ENCODE data around the gene PLEKHM3. TPM values are rescaled to one million over a fixed set of nuclear protein-coding genes. Genes with fewer than 3 reads are reported as not detected.
"Not testable (repeated sequence)": the region's sequence is repeated elsewhere in the genome, so short reads cannot be mapped to it uniquely, and the experiment has no call there.

The PLEKHM3 gene
- total RNA-seq, 1 donor from 2014 or later: 50.7 TPM

GRCh38 chr2:207823865-207824264 lies 201.5 kb downstream of the PLEKHM3 start:
- DNase-seq: no peak

GRCh38 chr2:207819839-207820784 lies 205.2 kb downstream of the PLEKHM3 start:
- DNase-seq: no peak

DNA sequence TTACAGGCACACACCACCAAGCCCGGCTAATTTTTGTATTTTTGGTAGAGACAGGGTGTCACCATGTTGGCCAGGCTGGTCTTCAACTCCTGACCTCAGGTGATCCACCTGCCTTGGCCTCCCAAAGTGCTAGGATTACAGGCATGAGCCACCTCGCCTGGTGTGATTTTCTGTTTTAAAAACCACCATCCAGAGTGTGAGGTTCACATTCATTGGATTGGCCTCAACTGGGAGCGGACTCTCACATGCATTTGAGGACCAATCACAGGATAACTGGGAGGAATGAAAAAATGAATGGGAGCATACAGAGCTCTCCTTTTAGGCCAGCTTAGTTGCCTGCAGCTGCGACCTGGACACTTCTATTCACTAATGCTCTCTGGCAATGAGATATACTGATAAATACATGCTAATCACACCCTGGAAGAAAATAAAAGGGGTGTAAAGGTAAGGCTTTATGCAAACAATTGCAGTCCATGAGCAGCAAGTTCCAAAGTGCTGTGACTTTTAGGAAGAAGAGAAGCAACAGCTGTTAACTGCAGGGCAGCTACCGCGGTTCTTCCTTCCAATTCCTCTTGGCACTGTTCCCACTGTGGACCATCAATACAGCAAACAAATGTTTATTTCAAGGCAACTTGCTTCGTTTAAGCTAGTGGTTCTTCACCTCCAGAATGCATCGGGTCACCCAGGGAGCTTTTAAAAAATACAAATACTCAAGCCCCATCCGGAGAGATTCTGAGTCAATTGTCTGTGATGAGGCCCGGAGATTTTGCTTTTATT lies 206.1 kb downstream of the PLEKHM3 start:
- no peak for DNase-seq

GRCh38 chr2:207816546-207816945 lies 208.8 kb downstream of the PLEKHM3 start:
- no peak for DNase-seq

DNA sequence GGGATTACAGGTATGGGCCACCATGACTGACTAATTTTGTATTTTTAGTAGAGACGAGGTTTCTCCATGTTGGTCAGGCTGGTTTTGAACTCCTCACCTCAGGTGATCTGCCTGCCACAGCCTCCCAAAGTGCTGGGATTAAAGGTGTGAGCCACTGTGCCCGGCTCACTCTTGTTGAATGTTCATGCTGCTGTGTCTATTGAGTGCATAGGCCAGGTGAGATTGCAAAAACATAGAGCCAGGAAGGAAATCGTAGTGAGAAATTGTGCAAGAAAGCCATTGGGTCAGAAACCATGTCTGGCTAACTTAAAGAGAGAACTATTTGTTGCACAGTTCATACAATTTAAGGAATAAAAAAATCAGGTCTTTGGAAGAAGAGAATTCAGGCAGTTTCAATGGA lies 210.1 kb downstream of the PLEKHM3 start:
- no peak for DNase-seq

GRCh38 chr2:207813942-207814341 lies 211.4 kb downstream of the PLEKHM3 start:
- DNase-seq: no peak

DNA sequence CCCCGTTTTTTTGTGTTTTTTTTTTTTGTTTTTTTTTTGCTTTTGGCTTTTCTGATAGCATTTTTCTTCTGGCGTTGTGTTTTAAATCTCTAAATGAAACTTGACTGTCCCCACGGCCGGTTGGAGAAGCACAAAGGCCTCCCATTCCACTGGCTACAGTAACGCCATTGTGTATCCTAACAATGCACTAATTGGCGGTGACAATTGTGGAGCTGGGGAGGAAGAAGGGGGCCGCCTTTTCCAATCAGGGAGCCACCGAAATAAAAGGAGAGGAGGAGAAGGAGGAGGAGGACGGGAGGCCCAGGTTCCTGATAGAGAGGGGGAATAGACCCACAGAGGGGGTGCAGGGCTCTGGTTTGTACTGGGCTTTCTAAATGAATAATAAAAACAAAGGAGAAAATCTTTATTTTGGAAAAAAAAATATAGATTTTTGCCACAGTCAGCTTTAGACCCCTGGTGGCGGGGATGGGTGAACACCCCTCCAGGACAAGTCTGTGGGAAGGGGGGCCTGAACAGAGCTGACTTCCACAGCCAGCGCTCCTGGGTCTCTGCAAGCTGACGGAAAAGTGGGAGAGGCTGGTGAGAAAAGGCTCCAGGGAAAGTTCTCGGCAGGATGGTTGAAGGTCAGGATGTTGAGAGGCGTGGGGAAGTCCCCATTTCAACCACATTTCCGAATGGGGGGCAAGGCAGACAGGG lies 212.0 kb downstream of the PLEKHM3 start:
- peak; percentile 37 for DNase-seq

DNA sequence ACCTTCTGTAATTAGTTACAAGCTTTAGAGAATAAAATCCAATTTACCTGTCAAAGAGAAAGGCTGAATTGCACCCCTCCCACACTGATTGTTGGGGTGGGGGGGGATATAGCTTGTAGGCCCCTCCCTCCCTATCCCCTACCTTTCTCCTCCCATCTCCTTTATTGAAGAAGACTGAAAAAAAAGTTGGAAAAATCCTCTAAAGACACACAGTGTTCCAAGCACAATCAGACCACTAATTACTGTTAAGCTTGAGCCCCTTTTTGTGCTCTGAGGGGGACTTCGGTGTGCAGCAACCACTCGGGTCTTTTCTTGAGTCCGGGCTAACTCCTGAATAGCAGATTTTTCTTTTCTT lies 212.6 kb downstream of the PLEKHM3 start:
- DNase-seq: no peak

DNA sequence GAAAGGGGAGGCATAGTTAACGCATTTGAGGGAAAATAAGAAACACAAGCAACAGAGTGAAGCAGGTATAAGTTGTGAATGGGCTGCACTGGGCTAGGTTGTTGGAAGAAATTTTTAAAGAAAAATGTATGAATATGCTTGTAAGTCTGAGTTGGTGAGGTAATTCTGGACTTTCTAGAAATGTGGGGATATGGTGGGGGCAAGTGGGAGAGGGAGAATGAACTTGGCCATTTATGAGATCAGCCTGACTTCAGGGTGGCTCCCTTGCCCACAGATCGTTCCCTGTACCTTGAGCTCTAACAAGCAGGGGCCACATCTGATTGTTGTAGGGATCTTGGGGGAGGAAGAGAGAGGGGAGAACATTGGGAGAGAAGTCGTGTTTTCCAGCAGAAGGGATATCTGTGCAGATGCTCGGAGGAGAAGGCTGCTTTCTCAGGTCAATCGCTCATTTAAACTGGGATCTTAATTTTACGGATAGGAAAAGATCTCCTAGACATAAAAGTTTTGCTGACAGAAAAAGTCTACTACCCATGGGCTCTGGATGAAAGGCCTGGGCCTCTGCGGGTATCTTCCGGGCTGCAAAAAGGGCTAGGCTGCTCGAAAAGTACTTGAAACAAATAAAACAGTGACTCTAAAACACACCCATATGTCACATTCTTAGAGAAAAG lies 213.1 kb downstream of the PLEKHM3 start:
- DNase-seq: no peak

DNA sequence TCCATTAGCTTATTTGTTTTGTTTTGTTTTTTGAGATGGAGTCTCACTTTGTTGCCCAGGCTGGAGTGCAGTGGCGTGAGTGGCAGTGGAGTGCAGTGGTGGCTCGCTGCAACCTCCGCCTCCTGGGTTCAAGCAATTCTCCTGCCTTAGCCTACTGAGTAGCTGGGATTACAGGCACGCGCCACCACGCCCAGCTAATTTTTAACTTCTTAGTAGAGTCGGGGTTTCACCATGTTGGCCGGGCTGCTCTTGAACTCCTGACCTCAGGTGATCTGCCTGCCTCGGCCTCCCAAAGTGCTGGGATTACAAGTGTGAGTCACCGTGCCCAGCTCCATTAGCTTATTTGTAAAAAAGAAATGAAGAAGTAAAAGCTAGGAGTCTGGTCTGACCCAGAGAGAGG lies 213.7 kb downstream of the PLEKHM3 start:
- not testable (repeated sequence) for DNase-seq

DNA sequence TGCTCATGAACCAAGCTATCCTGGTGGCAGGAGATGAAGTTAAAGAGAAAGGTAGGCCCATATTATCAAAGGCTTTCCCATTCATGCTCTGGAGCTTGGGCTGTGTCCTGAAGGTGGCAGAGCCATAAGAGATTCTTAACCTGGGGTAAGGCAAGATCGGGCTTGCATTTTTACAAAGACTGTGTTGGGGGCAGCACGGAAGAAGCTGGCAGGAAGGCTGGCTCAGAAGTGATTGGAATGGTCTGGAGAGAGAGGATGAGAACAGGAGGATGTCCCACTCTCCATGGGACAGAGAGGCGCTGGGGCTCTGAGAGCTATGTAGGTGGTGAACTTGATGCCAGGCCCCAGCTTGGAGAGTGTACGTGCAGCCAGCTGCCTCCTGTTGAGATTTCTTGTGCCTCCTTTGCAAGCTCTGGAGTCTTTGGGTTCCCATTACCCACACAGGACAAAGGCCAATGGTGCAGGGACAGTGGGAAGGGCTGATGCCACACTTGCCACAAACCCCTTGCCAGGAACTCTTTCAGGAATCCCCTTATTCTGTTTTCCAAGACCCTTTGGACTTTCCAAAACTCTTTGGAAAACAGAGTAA lies 215.0 kb downstream of the PLEKHM3 start:
- DNase-seq: no peak

DNA sequence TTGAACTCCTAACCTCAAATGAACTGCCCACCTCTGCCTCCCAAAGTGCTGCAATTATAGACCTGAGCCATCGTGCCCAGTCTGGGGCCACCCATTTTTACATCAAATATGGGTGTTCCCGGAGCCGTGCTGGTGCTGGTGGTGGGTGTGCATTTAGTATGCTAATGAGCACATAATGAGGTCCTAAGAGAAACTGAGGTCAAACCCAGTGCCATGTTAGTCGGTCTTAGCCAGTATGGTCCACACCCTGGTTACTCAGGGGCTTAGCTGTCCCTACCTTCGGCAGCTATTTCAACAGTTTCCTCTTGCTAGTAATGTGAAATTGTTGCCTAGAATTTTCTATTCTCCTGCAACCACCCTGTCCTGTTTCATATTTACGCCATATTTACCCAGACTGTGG lies 217.2 kb downstream of the PLEKHM3 start:
- DNase-seq: no peak

GRCh38 chr2:207807516-207807915 lies 217.8 kb downstream of the PLEKHM3 start:
- DNase-seq: no peak

GRCh38 chr2:207805566-207806226 lies 219.6 kb downstream of the PLEKHM3 start:
- no peak for DNase-seq

DNA sequence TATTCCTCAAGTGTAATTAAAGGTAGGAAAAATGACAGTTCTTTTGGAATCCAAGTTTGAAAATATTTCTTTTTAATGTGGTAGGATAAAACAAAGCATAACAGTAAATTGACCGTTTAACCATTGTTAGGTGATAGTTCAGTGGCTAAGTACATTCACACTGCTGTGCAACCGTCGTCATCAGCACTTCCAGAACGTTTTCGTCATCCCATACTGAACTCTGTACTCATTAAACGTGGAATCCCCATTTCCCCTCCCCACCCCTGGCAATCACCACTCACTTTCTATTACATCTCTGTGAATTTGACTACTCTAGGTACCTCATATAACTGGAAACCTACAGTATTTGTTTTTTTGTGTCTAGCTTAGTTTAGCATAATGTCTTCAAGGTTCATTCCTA lies 222.7 kb downstream of the PLEKHM3 start:
- DNase-seq: no peak

DNA sequence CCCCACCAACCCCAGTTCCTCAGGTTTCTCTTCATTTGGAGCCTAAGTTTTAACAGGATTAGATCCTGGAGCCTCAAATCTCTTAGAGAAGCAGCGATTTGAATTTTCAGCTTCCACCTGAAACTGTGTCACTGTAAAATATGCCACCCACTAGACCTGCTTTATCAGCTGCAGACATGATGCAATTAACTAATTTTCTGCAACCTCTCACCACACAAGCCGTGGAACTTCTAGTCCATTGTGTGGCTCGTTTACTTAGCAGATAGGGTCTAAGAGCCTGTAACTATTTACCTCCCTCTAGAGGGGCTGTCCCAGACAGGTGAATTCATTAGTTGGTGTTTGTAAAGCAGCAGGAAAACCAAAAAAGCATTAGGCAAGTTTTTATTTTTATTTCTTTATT lies 224.1 kb downstream of the PLEKHM3 start:
- no peak for DNase-seq

DNA sequence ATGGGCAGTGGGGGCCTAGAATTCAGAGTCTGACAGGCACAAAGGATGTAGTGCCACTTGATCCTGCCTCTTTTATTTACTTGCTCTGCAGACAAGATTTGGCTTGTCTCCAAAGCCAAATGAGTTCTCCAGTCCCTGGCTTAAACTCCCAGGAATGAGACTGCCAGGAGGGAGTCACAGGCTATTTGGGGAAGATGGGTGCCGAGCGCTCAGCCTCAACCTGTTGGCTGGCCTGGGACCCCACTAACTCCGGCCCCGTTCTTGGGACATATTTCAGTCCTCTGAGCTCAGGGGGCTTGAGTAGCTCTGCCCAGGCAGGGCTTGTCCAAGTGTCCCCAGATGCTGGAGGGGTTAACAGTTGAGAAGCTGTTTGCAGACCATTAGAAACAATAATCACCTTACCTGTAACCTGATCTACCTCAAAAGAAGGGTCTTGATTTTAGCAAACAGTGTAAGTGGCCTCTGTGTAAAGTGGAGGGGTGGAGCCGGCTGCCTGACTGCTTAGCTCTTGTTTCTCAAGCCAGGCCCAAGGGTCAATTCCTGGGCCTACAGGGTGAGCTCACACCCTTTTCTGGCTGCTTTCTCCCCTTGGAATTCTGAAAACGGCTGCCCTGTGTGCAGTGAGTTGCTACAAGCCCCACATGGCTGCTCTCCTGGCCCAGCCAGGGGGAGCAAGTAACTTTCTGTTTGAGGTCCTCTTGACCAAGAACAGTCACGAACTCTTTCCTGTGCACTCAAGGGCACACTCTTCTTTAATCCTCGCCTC lies 228.6 kb downstream of the PLEKHM3 start:
- no peak for DNase-seq

GRCh38 chr2:207792244-207792785 lies 233.0 kb downstream of the PLEKHM3 start:
- no peak for DNase-seq

DNA sequence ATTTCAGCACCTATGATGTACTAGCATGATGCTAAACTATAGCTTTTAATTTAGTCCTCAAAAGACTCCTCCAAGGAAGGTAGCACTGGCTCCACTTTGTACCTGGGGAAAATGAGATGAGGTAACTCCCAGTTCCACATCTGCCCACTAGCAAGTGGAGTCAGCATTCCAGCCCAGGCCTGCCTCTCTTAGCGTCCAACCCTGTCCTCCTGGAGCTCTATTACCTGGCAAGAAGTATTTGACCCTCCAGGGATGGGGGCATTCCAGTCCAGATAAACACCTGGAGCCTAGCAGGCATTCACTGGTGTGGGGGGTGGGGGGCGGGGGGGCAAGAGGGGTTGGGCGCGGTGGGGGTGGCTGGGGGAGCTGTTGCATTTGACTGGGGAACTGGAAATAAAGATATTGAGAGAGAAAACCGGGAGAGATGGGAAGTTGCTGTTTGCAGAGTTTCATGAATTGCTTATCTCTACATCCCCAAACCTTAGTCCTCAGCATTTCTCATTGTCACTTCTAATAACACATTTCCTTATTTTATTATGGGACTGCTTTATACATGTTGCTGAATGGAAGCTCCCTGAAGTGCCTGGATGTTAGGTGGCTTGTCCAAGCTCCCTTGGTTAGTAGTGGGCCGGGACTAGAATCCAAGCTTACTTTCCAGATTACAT lies 233.6 kb downstream of the PLEKHM3 start:
- no peak for DNase-seq

DNA sequence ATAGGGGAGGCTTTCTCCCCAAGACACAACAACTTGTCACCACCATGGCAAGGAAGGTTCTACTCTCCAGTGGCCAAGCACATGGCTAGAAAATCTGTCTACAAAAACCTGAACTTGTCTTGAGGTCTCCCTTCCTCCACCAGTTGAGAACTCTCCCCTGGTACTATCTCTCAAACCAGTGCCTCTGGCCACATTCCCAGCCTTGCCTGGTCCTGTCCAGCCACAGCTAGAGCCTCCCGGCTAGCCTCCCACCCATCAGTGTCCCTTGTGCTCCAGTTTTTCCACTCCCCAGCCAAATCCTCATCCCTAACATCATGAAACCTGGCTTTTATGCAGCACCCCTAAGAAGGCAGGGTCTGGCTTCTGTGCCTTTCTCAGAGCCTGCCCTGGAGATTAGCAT lies 234.4 kb downstream of the PLEKHM3 start:
- no peak for DNase-seq
